ENCODE results near the gene EPB42. TPM values are rescaled to one million over a fixed set of nuclear protein-coding genes. Genes with fewer than 3 reads are reported as not detected.

EPB42 gene
- total RNA-seq, 1 donor from 2014 or later: not detected

DNA sequence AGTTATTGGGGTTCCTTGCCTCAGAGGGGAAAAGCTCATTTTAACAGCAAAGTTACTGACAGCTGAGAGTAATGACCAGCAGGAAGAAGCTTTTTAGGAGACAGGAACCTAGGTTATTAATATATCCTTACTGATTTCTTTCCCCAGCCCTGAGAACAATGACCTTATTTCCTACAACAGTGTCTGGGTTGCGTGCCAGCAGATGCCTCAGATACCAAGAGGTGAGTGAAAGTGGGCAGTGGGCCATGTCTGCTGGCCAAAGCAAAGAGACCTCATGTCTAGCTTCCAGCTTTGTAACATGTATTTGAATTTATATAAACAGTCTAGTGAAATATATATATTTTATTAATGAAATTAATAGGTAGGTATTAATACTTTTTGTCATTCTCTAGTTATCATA, 30.6 kb downstream of the EPB42 start:
- DNase-seq (ENCODE audit: low read depth): no peak
- H3K4me3 ChIP-seq (ENCODE audit: low read depth, low read length): no peak overlapping the region
- no peaks in the 10 kb centered on the region for H3K36me3 ChIP-seq (ENCODE audit: control insufficient read depth, insufficient read depth, low read length)
- no peaks in the 10 kb centered on the region for H3K27me3 ChIP-seq (ENCODE audit: control insufficient read depth, insufficient read depth, low read length)
- no peak for TF ChIP-seq CTCF (IDR thresholded peaks at IDR 0.05; ENCODE audit: insufficient read depth, low read length, poor library complexity, severe bottlenecking)

- Histone ChIP-seq H3K36me3 (ENCODE audit: control insufficient read depth, insufficient read depth, low read length) (no peaks in the 10 kb centered on the region), H3K27me3 (ENCODE audit: control insufficient read depth, insufficient read depth, low read length) (no peaks in the 10 kb centered on the region), H3K4me3 (ENCODE audit: low read depth, low read length) (no peak overlapping the region)
- no peak for DNase-seq (ENCODE audit: low read depth)
- TF ChIP-seq CTCF (IDR thresholded peaks at IDR 0.05; ENCODE audit: insufficient read depth, low read length, poor library complexity, severe bottlenecking): no peak
These were observed 31.5 kb downstream of the EPB42 start for GRCh38 chr15:43189296-43189695.

DNA sequence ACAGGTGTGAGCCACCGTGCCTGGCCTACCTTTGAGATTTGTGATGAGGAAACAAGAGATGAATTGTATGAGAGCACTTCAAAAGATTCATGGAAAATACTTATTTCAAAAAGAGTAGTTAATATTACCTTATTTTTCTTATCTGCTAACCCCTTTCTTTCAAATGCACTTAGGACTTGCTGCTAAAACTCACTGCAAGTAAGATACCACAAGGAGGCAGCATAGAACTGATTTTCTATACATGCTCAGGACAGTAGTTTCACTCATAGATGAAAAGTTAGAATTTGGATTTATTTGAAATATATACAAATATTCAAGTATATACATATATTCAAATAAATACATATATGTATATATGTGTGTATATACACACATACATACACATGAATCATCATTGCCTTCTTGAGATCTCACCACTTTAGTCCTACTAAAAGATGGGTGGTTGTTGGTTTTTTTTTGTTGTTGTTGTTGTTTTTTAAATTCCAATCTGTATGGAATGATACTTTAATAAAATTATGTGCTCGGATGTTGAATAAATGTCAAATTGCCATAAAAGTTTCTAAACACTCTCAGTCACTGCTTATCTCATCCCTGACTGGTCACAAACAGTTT, 33.2 kb downstream of the EPB42 start:
- Histone ChIP-seq H3K36me3 (ENCODE audit: control insufficient read depth, insufficient read depth, low read length) (no peaks in the 10 kb centered on the region), H3K27me3 (ENCODE audit: control insufficient read depth, insufficient read depth, low read length) (no peaks in the 10 kb centered on the region), H3K4me3 (ENCODE audit: low read depth, low read length) (no peak overlapping the region)
- peak; percentile 53 for TF ChIP-seq CTCF (IDR thresholded peaks at IDR 0.05; ENCODE audit: insufficient read depth, low read length, poor library complexity, severe bottlenecking)
- DNase-seq (ENCODE audit: low read depth): peak; percentile 50

DNA sequence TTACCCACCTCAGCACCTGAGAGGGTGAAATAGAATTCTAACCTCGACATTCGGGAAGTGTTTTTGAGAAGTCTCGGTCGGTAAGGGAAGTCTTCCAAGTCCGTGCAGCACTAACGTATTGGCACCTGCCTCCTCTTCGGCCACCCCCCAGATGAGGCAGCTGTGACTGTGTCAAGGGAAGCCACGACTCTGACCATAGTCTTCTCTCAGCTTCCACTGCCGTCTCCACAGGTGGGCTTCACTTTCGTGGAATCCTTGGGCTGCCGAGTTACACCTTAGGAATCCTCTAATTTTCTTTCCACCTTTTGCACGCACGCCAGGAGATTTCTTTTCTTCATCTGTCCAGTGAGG, 34.8 kb downstream of the EPB42 start:
- no peak for TF ChIP-seq CTCF (IDR thresholded peaks at IDR 0.05; ENCODE audit: insufficient read depth, low read length, poor library complexity, severe bottlenecking)
- no peak for DNase-seq (ENCODE audit: low read depth)
- H3K36me3 ChIP-seq (ENCODE audit: control insufficient read depth, insufficient read depth, low read length): no peaks in the 10 kb centered on the region

GRCh38 chr15:43185157-43186002, 35.4 kb downstream of the EPB42 start, which contains the start of gene CCNDBP1:
Gene CCNDBP1, plus strand, starts transcription at chr15:43185403. Its CDS starts 96 bp downstream, at chr15:43185499.
- TF ChIP-seq CTCF (IDR thresholded peaks at IDR 0.05; ENCODE audit: insufficient read depth, low read length, poor library complexity, severe bottlenecking): peak; percentile 23
- H3K36me3 ChIP-seq (ENCODE audit: control insufficient read depth, insufficient read depth, low read length): no peaks in the 10 kb centered on the region
- H3K27me3 ChIP-seq (ENCODE audit: control insufficient read depth, insufficient read depth, low read length): no peaks in the 10 kb centered on the region
- DNase-seq (ENCODE audit: low read depth): no peak
- H3K4me3 ChIP-seq (ENCODE audit: low read depth, low read length): peak within 1 kb of the TSS; percentile 77

More for the DNA sequence above, 34.8 kb downstream of the EPB42 start:
- Histone ChIP-seq H3K4me3 (ENCODE audit: low read depth, low read length) (peak overlapping the region; percentile 77), H3K27me3 (ENCODE audit: control insufficient read depth, insufficient read depth, low read length) (no peaks in the 10 kb centered on the region)
